Measurements from ENCODE around the gene DENND6B. TPM values are rescaled to one million over a fixed set of nuclear protein-coding genes. Genes with fewer than 3 reads are reported as not detected.

DENND6B gene
- total RNA-seq, 4 donors from 2014 or later = 8.6 to 13.1 (median 11.7) TPM

DNA sequence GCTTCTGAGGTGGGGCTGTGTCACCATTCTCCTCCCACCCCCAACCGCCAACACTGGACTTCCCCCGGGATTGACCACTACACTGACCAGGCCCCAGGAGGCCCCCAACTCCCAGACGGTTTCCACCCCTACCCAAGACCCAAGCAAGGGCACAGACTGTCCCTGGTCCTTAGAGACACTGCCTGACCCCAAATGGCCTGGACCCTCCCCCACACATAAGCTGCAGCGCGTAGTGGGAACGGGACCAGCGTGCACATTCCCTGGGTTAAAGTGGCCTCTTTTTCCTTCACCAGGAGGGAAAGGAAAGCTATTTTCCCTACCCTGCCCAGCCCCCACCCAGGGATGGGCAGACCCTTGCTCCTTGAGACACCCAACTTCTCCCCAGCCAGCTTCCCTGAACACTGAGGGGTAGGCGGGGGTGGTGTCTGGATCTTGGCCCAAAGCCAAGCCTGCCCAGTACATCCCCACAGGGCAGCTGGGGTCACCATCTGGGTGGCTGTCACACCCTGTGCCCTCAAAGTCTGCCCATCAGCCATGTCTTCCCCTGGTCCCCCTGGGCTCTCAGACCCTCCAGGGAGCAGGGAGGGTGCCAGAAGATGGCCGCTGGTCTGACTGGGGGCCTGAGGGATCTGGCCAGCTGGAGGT lies 63.7 kb downstream of the DENND6B start:
- Histone ChIP-seq H3K4me3 (no peak overlapping the region), H3K9me3 (no peaks in the 10 kb centered on the region), H3K27me3 (peaks cover 0 to 58% of the 10 kb centered on the region in 2 donors), H3K27ac (no peak overlapping the region), H3K4me1 (peaks cover 0 to 43% (median 11%) of the 10 kb centered on the region in 4 donors), H3K36me3 (no peaks in the 10 kb centered on the region)
- no peak for TF ChIP-seq EP300 (IDR thresholded peaks at IDR 0.05)
- no peak for TF ChIP-seq POLR2A (IDR thresholded peaks at IDR 0.05)
- TF ChIP-seq, protein P1, sequence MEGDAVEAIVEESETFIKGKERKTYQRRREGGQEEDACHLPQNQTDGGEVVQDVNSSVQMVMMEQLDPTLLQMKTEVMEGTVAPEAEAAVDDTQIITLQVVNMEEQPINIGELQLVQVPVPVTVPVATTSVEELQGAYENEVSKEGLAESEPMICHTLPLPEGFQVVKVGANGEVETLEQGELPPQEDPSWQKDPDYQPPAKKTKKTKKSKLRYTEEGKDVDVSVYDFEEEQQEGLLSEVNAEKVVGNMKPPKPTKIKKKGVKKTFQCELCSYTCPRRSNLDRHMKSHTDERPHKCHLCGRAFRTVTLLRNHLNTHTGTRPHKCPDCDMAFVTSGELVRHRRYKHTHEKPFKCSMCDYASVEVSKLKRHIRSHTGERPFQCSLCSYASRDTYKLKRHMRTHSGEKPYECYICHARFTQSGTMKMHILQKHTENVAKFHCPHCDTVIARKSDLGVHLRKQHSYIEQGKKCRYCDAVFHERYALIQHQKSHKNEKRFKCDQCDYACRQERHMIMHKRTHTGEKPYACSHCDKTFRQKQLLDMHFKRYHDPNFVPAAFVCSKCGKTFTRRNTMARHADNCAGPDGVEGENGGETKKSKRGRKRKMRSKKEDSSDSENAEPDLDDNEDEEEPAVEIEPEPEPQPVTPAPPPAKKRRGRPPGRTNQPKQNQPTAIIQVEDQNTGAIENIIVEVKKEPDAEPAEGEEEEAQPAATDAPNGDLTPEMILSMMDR (IDR thresholded peaks at IDR 0.05) = no peak
- no peak for DNase-seq (ENCODE audit: low spot score in 2 of 2)
- 38 to 49% methylated on average over 8 of the region's 9 CpGs for WGBS, 2 donors

GRCh38 chr22:50262460-50262911 lies 64.3 kb downstream of the DENND6B start:
- H3K36me3 ChIP-seq = no peaks in the 10 kb centered on the region
- TF ChIP-seq, protein P1 (IDR thresholded peaks at IDR 0.05) = no peak
- TF ChIP-seq POLR2A (IDR thresholded peaks at IDR 0.05) (no peak), EP300 (IDR thresholded peaks at IDR 0.05) (no peak)
- no peaks in the 10 kb centered on the region for H3K9me3 ChIP-seq
- WGBS, 2 donors = 60 to 79% methylated on average over 4 to 7 of the region's 7 CpGs
- peaks cover 0 to 37% (median 7%) of the 10 kb centered on the region in 4 donors for H3K4me1 ChIP-seq
- no peak overlapping the region for H3K27ac ChIP-seq
- peaks cover 0 to 64% of the 10 kb centered on the region in 2 donors for H3K27me3 ChIP-seq
- no peak for DNase-seq (ENCODE audit: low spot score in 2 of 2)
- H3K4me3 ChIP-seq = no peak overlapping the region

DNA sequence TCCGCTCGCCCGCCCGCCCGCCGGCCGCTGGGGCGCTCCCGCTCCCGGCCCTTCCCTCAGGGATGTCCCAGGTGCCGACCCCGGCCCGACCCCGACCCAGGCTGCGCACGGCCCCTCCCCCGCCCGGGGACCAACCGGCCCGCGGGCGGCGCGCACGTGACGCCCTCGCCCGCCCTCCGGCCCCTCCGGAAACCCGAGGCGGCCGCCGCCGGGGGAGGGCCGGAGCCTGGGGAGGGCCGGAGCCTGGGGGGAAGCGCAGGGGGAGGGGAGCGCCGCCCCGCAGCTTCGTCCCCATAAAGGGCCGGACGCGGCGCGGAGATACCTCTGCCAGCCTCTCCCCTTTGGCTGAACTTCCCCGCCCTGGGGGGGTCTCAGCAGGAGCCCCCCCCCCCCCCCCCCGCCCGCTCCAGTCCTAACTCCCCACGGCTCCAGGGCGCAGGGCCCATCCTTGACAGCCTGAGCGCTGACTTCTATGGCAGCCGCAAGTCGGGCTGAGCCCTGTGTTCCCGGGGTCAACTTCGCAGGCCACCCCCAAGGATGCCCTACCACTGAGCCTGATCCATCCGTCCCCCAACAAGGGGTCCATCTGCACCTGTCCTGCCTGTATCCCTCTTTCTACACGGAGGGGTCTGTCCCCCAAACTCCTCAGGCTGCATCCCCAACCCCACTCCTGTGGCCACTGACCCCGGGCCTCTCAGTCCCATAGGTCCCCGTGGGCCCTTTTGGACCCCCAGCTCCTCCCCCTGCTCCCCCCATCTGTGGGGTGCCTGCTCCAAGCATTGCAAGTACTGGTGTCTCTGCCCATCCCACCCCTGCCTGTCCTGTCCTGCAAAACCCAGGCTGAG lies 65.0 kb downstream of the DENND6B start, which contains the start of gene MAPK12:
MAPK12 (minus strand) TSS at position 69 of the 845 bp plus-strand sequence. CDS start 174 bp downstream, outside the sequence.
- Histone ChIP-seq H3K4me3 (peak within 1 kb of the TSS; percentile 24 to 52 (median 34)), H3K27ac (peak within 1 kb of the TSS in 1 of 4 donors; percentile 36), H3K4me1 (peaks cover 0 to 31% (median 4%) of the 10 kb centered on the region in 4 donors), H3K27me3 (peaks cover 0 to 63% of the 10 kb centered on the region in 2 donors), H3K9me3 (no peaks in the 10 kb centered on the region), H3K36me3 (no peaks in the 10 kb centered on the region)
- DNase-seq (ENCODE audit: low spot score in 2 of 2) = no peak
- no peak for TF ChIP-seq EP300 (IDR thresholded peaks at IDR 0.05)
- TF ChIP-seq, protein P1 (IDR thresholded peaks at IDR 0.05) = no peak
- TF ChIP-seq POLR2A (IDR thresholded peaks at IDR 0.05) = no peak
- 4 to 21% methylated on average over 10 to 29 of the region's 61 CpGs for WGBS, 2 donors

DNA sequence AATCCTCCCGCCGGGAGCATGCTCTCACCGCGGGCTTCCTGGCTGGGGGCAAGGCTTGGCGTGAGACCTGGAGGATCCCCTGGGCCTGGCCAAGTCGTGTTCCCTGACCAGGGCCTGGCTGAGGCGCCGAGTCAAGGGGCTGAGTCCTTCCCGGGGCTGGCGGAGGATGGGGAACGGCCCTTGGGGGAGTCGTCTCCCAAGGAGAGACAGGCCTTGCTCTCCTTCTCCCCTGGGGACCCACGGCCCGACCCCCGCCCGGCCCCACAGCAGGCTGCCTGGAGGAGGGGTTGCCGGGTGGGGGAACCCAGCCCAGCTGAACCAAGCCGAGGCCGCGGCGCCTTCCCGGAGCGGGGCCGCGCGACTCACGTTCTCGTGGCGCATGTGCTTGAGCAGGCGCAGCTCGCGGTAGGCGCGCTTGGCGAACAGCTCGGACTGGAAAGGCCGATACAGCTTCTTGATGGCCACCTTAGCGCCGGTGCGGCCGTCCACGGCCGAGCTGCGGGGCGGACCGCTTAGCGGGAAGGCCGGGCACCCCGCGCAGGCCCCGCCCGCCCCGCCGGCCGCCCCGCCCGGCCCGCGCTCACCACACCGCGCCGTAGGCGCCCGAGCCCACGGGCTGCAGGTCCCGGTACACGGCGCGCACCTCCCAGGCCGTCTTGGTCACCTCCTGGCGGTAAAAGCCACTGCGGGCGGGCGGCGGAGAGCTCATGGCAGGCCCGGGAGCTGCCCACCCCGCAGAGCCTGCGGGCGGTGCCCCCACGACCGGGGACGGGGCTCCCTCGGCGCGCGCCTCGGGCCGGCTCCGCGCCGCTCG lies 65.8 kb downstream of the DENND6B start:
- Histone ChIP-seq H3K4me1 (peaks cover 0 to 28% (median 4%) of the 10 kb centered on the region in 4 donors), H3K27me3 (peaks cover 0 to 61% of the 10 kb centered on the region in 2 donors), H3K4me3 (peak overlapping the region; percentile 24 to 52 (median 34)), H3K27ac (peak overlapping the region in 1 of 4 donors; percentile 36), H3K9me3 (no peaks in the 10 kb centered on the region), H3K36me3 (no peaks in the 10 kb centered on the region)
- no peak for TF ChIP-seq EP300 (IDR thresholded peaks at IDR 0.05)
- WGBS, 2 donors = 0 to 1% methylated on average over 18 to 37 of the region's 92 CpGs
- no peak for DNase-seq (ENCODE audit: low spot score in 2 of 2)

DNA sequence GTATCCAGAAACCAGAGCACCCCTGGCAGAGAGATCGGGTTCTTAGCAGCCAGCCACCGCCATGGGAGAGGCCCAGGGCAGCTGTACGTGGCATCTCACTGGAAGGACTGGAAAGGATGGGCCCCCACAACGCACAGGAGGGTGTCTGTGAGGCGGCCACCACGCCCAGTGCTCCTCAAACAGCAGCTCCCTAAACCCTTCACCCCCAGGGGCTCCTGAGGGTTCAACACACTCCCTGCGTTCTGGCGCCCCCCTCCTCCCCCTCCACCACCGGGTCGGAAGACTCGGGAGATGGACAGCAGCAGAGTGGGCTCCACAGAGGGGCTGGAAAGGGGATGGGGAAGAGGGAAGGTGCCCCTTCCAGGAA lies 66.4 kb downstream of the DENND6B start:
- Histone ChIP-seq H3K27me3 (peaks cover 0 to 61% of the 10 kb centered on the region in 2 donors), H3K9me3 (no peaks in the 10 kb centered on the region), H3K36me3 (no peaks in the 10 kb centered on the region), H3K4me3 (peak overlapping the region in 3 of 4 donors; percentile 24 to 52 (median 39)), H3K4me1 (peaks cover 0 to 28% (median 4%) of the 10 kb centered on the region in 4 donors), H3K27ac (no peak overlapping the region)
- no peak for DNase-seq (ENCODE audit: low spot score in 2 of 2)
- WGBS, 2 donors = 32% methylated on average over 5 to 11 of the region's 11 CpGs
- no peak for TF ChIP-seq POLR2A (IDR thresholded peaks at IDR 0.05)
- TF ChIP-seq, protein P1 (IDR thresholded peaks at IDR 0.05) = no peak
- no peak for TF ChIP-seq EP300 (IDR thresholded peaks at IDR 0.05)
